ENCODE measurements around the gene HLA-DQB2. TPM values are rescaled to one million over a fixed set of nuclear protein-coding genes. Genes with fewer than 3 reads are reported as not detected.

Gene HLA-DQB2
- total RNA-seq, 1 experiment from 2014 or later: not detected

DNA sequence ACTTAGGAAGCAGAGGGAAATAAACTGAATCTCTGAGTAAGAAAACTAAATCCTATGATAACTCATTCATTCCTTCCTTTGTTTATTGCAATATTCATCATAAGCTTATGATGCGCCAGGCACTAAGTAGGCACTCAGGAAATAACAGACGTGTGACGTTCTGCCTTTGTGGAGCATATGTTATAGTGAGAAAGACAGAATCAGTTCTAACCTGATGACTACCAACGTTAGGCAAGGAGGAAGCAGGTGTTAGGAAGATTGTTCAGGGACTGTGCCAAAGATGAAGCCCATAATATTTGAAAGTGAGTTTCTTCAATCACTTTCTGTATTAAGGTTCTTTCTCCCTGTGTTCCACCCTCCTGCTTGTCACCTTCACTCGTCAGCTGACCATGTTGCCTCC lies 18.6 kb downstream of the HLA-DQB2 start:
- no peak overlapping the region for H3K9ac ChIP-seq (ENCODE audit: low read length)
- no peak for DNase-seq
- TF ChIP-seq EZH2 (IDR thresholded peaks at IDR 0.05; ENCODE audit: low read length, unreplicated experiment) (no peak), EZH2phosphoT487 (IDR thresholded peaks at IDR 0.05; ENCODE audit: borderline replicate concordance, low read length) (no peak)
- TF ChIP-seq, protein P1, sequence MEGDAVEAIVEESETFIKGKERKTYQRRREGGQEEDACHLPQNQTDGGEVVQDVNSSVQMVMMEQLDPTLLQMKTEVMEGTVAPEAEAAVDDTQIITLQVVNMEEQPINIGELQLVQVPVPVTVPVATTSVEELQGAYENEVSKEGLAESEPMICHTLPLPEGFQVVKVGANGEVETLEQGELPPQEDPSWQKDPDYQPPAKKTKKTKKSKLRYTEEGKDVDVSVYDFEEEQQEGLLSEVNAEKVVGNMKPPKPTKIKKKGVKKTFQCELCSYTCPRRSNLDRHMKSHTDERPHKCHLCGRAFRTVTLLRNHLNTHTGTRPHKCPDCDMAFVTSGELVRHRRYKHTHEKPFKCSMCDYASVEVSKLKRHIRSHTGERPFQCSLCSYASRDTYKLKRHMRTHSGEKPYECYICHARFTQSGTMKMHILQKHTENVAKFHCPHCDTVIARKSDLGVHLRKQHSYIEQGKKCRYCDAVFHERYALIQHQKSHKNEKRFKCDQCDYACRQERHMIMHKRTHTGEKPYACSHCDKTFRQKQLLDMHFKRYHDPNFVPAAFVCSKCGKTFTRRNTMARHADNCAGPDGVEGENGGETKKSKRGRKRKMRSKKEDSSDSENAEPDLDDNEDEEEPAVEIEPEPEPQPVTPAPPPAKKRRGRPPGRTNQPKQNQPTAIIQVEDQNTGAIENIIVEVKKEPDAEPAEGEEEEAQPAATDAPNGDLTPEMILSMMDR (conservative IDR thresholded peaks at IDR 0.05; ENCODE audit: low read depth, low read length): no peak
- no peak overlapping the region for H3K27ac ChIP-seq (ENCODE audit: low read length)
- H3K9me3 ChIP-seq (ENCODE audit: low read length): no peaks in the 10 kb centered on the region
- H3K4me2 ChIP-seq (ENCODE audit: low read length): no peak overlapping the region
- no peak overlapping the region for H2AFZ ChIP-seq (ENCODE audit: low read length)
- no peaks in the 10 kb centered on the region for H3K9me2 ChIP-seq (replicated peaks; ENCODE audit: low read length)
- ChIA-PET POLR2A (ENCODE audit: unreplicated experiment) (no interaction called here), CTCF (no interaction called here)
- H3K4me3 ChIP-seq (ENCODE audit: low read length): no peak overlapping the region
- H3K36me3 ChIP-seq (ENCODE audit: low read depth, low read length): no peaks in the 10 kb centered on the region
- BruUV-seq (replicated peaks): no TSS peak
- H3F3A ChIP-seq (ENCODE audit: low read length, unreplicated experiment): no peaks in the 10 kb centered on the region
- peaks cover 63% of the 10 kb centered on the region for H3K27me3 ChIP-seq (ENCODE audit: low read length)
- no peaks in the 10 kb centered on the region for H3K4me1 ChIP-seq (ENCODE audit: insufficient read depth, low read length)
- H3K79me2 ChIP-seq (ENCODE audit: low read length): no peaks in the 10 kb centered on the region
- intact Hi-C loops (cut with micrococcal nuclease): no loop called here
- no peak for ATAC-seq
- no peaks in the 10 kb centered on the region for H4K20me1 ChIP-seq (ENCODE audit: low read length)

DNA sequence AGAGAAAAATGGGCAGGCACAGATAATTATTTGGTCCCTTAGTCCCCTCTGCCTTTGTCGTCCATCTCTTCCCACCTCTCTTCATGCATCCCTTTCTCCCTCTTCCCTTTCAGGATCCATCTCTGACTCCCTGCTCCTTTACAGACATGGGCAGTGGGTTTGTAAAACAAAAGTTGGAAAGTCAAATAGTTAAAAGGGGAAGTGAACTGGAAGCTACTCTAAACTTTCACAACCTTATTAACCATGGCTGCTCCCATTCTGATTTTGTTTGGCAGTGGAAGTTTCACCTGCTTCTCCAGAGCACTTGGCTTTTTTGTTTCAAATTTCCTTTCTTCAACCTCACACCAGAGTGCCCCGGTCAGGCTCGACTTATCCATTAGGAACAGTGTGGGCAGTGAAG lies 21.0 kb downstream of the HLA-DQB2 start:
- POLR2A ChIA-PET (ENCODE audit: unreplicated experiment): no interaction called here
- Histone ChIP-seq H3K9ac (ENCODE audit: low read length) (no peak overlapping the region), H4K20me1 (ENCODE audit: low read length) (no peaks in the 10 kb centered on the region), H3K36me3 (ENCODE audit: low read depth, low read length) (no peaks in the 10 kb centered on the region), H3K79me2 (ENCODE audit: low read length) (no peaks in the 10 kb centered on the region), H3K27ac (ENCODE audit: low read length) (no peak overlapping the region), H3K4me3 (ENCODE audit: low read length) (no peak overlapping the region), H2AFZ (ENCODE audit: low read length) (no peak overlapping the region), H3K4me2 (ENCODE audit: low read length) (no peak overlapping the region), H3K9me2 (replicated peaks; ENCODE audit: low read length) (no peaks in the 10 kb centered on the region), H3K27me3 (ENCODE audit: low read length) (peaks cover 70% of the 10 kb centered on the region), H3K4me1 (ENCODE audit: insufficient read depth, low read length) (no peaks in the 10 kb centered on the region), H3F3A (ENCODE audit: low read length, unreplicated experiment) (no peaks in the 10 kb centered on the region), H3K9me3 (ENCODE audit: low read length) (no peaks in the 10 kb centered on the region)
- ATAC-seq: no peak
- intact Hi-C loops (cut with micrococcal nuclease): no loop called here
- DNase-seq: no peak
- TF ChIP-seq EZH2 (IDR thresholded peaks at IDR 0.05; ENCODE audit: low read length, unreplicated experiment): no peak
- TF ChIP-seq, protein P1 (conservative IDR thresholded peaks at IDR 0.05; ENCODE audit: low read depth, low read length): no peak
- TF ChIP-seq EZH2phosphoT487 (IDR thresholded peaks at IDR 0.05; ENCODE audit: borderline replicate concordance, low read length): no peak
- CTCF ChIA-PET: no interaction called here
- no TSS peak for BruUV-seq (replicated peaks)

DNA sequence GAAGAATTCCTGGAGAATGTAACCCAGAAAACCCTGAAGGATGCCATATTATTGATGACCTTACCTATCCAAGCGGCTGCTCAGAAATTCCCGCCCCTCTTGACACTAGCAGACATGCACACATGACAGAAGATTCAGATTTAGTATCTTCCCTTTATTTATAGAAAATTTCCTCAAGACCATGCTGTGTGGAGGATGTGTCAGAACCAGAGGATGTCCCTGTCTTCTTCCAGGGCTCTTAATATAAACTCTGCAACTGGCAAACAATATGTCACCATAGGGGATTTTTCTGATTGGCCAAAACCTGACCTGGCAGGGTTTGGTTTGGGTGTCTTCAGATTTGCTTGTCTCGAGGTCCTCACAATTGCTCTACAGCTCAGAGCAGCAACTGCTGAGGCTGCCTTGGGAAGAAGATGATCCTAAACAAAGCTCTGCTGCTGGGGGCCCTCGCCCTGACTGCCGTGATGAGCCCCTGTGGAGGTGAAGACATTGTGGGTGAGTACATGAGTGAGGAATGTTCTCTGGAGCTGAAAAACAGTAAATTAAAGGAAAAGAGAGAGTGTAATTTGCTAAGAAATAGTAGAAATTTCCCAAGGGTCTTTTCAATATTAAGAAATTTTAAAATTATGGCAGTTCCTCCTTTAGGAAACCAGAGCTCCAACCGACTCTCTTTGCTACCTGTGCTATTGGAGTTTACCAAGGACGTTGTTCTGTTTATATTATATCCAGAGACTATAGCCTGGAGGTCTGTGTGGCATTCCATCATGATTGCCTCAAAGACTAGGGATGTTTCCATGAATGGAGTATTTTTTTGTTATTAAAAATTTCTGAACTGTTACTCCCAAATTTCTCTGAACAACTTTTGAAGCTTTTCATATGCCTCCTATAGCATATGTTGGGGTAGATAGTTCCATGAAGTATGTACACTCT lies 22.0 kb downstream of the HLA-DQB2 start, which contains the start of gene HLA-DQA2:
Gene HLA-DQA2, plus strand, starts transcription at position 361 of the 930 bp plus-strand sequence. Its CDS starts 53 bp downstream, at position 414.
- H3K27me3 ChIP-seq (ENCODE audit: low read length): peaks cover 78% of the 10 kb centered on the region
- TF ChIP-seq, protein P1 (conservative IDR thresholded peaks at IDR 0.05; ENCODE audit: low read depth, low read length): no peak
- TF ChIP-seq EZH2phosphoT487 (IDR thresholded peaks at IDR 0.05; ENCODE audit: borderline replicate concordance, low read length) (no peak), EZH2 (IDR thresholded peaks at IDR 0.05; ENCODE audit: low read length, unreplicated experiment) (no peak)
- ATAC-seq (no peak), DNase-seq (no peak)
- ChIA-PET CTCF (no interaction called here), POLR2A (ENCODE audit: unreplicated experiment) (no interaction called here)
- no peaks in the 10 kb centered on the region for H3K4me1 ChIP-seq (ENCODE audit: insufficient read depth, low read length)
- no peaks in the 10 kb centered on the region for H3K79me2 ChIP-seq (ENCODE audit: low read length)
- no peak within 1 kb of the TSS for H3K9ac ChIP-seq (ENCODE audit: low read length)
- no peak within 1 kb of the TSS for H3K4me2 ChIP-seq (ENCODE audit: low read length)
- no peaks in the 10 kb centered on the region for H4K20me1 ChIP-seq (ENCODE audit: low read length)
- BruUV-seq (replicated peaks): no TSS peak
- intact Hi-C loops (cut with micrococcal nuclease): no loop called here
- no peaks in the 10 kb centered on the region for H3K9me2 ChIP-seq (replicated peaks; ENCODE audit: low read length)
- H2AFZ ChIP-seq (ENCODE audit: low read length): no peak within 1 kb of the TSS
- no peaks in the 10 kb centered on the region for H3F3A ChIP-seq (ENCODE audit: low read length, unreplicated experiment)
- no peak within 1 kb of the TSS for H3K27ac ChIP-seq (ENCODE audit: low read length)
- no peak within 1 kb of the TSS for H3K4me3 ChIP-seq (ENCODE audit: low read length)
- H3K9me3 ChIP-seq (ENCODE audit: low read length): no peaks in the 10 kb centered on the region
- H3K36me3 ChIP-seq (ENCODE audit: low read depth, low read length): no peaks in the 10 kb centered on the region

All from PC-3 (cell line).